Hepatic stellate cell (primary cell): Measurements from ENCODE around the gene AGPAT2.

Source experiments
- DNase-seq: peaks from one replicate; pipeline ENCODE4 v3.0.0; 2011; ENCODE audit warnings: low spot score

Gene AGPAT2

GRCh38 chr9:136686794-136687711 is at the start of gene AGPAT2:
Gene AGPAT2 (minus strand): TSS chr9:136687457. CDS start chr9:136687357, 100 bp downstream.
- peak; percentile 80 for DNase-seq

- no peak for DNase-seq
Measured at GRCh38 chr9:136735812-136736480, 48.7 kb upstream of the AGPAT2 start.

GRCh38 chr9:136734837-136735496 is 47.7 kb upstream of the AGPAT2 start:
- no peak for DNase-seq

GRCh38 chr9:136733611-136734010 is 46.4 kb upstream of the AGPAT2 start:
- no peak for DNase-seq

- no peak for DNase-seq
Measured at GRCh38 chr9:136732444-136733178, 45.4 kb upstream of the AGPAT2 start.

- no peak for DNase-seq
Measured at GRCh38 chr9:136729926-136730325, 42.7 kb upstream of the AGPAT2 start.

GRCh38 chr9:136729144-136729543 is 41.9 kb upstream of the AGPAT2 start:
- DNase-seq = no peak

- DNase-seq = peak; percentile 77
Measured at GRCh38 chr9:136728548-136729123, 41.4 kb upstream of the AGPAT2 start.

- peak; percentile 96 for DNase-seq
Measured at GRCh38 chr9:136728080-136728547, 40.9 kb upstream of the AGPAT2 start.

- no peak for DNase-seq
Measured at GRCh38 chr9:136726631-136727191, 39.5 kb upstream of the AGPAT2 start.

GRCh38 chr9:136726118-136726517 is 38.9 kb upstream of the AGPAT2 start:
- no peak for DNase-seq

GRCh38 chr9:136725612-136726011 is 38.4 kb upstream of the AGPAT2 start:
- DNase-seq = no peak

GRCh38 chr9:136724772-136725171 is 37.5 kb upstream of the AGPAT2 start:
- no peak for DNase-seq

- DNase-seq = no peak
Measured at GRCh38 chr9:136723989-136724388, 36.7 kb upstream of the AGPAT2 start.

GRCh38 chr9:136723362-136723976 is 36.2 kb upstream of the AGPAT2 start:
- DNase-seq = no peak

GRCh38 chr9:136722969-136723356 is 35.7 kb upstream of the AGPAT2 start:
- DNase-seq = no peak

- DNase-seq = no peak
Measured at GRCh38 chr9:136722093-136722968, 35.1 kb upstream of the AGPAT2 start.

GRCh38 chr9:136721339-136722092 is 34.3 kb upstream of the AGPAT2 start:
- DNase-seq = no peak

GRCh38 chr9:136720898-136721338 is 33.7 kb upstream of the AGPAT2 start:
- no peak for DNase-seq
